Kidney epithelial cell (primary cell): ENCODE measurements around the gene SELPLG. TPM values are rescaled to one million over a fixed set of nuclear protein-coding genes. Genes with fewer than 3 reads are reported as not detected.
"Not testable (repeated sequence)": the region's sequence is repeated elsewhere in the genome, so short reads cannot be mapped to it uniquely, and the experiment has no call there.

Source experiments
- DNase-seq: peaks from one replicate; pipeline ENCODE4 v3.0.0-alpha.2; 2010; ENCODE audit warnings: low read depth
- H3K27me3 ChIP-seq: 2 replicates; pipeline ENCODE4 v1.6.0; 2011; ENCODE audit warnings: low read length; ENCODE audit not compliant: control insufficient read depth, insufficient read depth
- H3K36me3 ChIP-seq: 2 replicates; pipeline ENCODE4 v1.5.1; 2011; ENCODE audit warnings: low read length; ENCODE audit not compliant: control insufficient read depth, insufficient read depth
- H3K4me3 ChIP-seq: 2 replicates; pipeline ENCODE4 v1.5.1; 2011; ENCODE audit warnings: low read depth, mild to moderate bottlenecking, control low read depth, low read length
- total RNA-seq: library from RNA; depleted of rRNA; stranded (reverse); fragments of >200 nt; gene quantifications from 2 replicates; pipeline ENCODE4 v1.2.3, GENCODE V29; 2015
- TF ChIP-seq, protein P1 (sequence below): IDR thresholded peaks from 2 replicates; pipeline ENCODE4 v1.5.1; 2011; ENCODE audit warnings: mild to moderate bottlenecking, moderate library complexity, low read length, control low read depth, inconsistent platforms; ENCODE audit not compliant: insufficient read depth, poor library complexity, severe bottlenecking

The SELPLG gene
- total RNA-seq, 1 donor from 2014 or later, result 0.42 TPM

DNA sequence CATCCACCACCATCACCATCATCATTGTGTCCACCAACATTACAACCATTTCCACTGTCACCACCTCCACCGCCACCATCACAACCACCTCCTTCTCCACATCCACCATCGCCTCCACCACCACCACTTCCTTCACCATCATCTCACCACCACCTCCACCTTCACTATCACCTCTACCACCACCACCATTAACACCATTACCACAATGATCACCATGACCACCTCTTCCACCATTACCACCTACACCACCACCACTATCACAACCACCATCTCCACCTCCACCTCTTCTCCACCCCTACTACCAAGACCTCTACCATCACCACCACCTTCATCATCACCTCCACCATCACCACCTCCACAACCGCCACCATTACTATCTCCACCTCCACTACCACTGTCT is 54.9 kb downstream of the SELPLG start:
- H3K27me3 ChIP-seq, result peaks cover 4% of the 10 kb centered on the region
- DNase-seq, result no peak
- no peaks in the 10 kb centered on the region for H3K36me3 ChIP-seq
- TF ChIP-seq, protein P1, sequence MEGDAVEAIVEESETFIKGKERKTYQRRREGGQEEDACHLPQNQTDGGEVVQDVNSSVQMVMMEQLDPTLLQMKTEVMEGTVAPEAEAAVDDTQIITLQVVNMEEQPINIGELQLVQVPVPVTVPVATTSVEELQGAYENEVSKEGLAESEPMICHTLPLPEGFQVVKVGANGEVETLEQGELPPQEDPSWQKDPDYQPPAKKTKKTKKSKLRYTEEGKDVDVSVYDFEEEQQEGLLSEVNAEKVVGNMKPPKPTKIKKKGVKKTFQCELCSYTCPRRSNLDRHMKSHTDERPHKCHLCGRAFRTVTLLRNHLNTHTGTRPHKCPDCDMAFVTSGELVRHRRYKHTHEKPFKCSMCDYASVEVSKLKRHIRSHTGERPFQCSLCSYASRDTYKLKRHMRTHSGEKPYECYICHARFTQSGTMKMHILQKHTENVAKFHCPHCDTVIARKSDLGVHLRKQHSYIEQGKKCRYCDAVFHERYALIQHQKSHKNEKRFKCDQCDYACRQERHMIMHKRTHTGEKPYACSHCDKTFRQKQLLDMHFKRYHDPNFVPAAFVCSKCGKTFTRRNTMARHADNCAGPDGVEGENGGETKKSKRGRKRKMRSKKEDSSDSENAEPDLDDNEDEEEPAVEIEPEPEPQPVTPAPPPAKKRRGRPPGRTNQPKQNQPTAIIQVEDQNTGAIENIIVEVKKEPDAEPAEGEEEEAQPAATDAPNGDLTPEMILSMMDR, result no peak
- no peak overlapping the region for H3K4me3 ChIP-seq

- H3K27me3 ChIP-seq, result peaks cover 4% of the 10 kb centered on the region
- TF ChIP-seq, protein P1, result no peak
- no peaks in the 10 kb centered on the region for H3K36me3 ChIP-seq
These were observed 55.4 kb downstream of the SELPLG start for GRCh38 chr12:108578264-108578663.

GRCh38 chr12:108577458-108577857 is 56.2 kb downstream of the SELPLG start:
- no peaks in the 10 kb centered on the region for H3K36me3 ChIP-seq
- TF ChIP-seq, protein P1, result no peak

More at GRCh38 chr12:108578264-108578663, 55.4 kb downstream of the SELPLG start:
- no peak overlapping the region for H3K4me3 ChIP-seq
- no peak for DNase-seq

GRCh38 chr12:108576660-108577234 is 56.9 kb downstream of the SELPLG start:
- Histone ChIP-seq H3K27me3 (no peaks in the 10 kb centered on the region), H3K4me3 (no peak overlapping the region), H3K36me3 (no peaks in the 10 kb centered on the region)
- no peak for DNase-seq
- TF ChIP-seq, protein P1, result no peak

More at GRCh38 chr12:108577458-108577857, 56.2 kb downstream of the SELPLG start:
- Histone ChIP-seq H3K27me3 (no peaks in the 10 kb centered on the region), H3K4me3 (no peak overlapping the region)
- DNase-seq, result no peak

DNA sequence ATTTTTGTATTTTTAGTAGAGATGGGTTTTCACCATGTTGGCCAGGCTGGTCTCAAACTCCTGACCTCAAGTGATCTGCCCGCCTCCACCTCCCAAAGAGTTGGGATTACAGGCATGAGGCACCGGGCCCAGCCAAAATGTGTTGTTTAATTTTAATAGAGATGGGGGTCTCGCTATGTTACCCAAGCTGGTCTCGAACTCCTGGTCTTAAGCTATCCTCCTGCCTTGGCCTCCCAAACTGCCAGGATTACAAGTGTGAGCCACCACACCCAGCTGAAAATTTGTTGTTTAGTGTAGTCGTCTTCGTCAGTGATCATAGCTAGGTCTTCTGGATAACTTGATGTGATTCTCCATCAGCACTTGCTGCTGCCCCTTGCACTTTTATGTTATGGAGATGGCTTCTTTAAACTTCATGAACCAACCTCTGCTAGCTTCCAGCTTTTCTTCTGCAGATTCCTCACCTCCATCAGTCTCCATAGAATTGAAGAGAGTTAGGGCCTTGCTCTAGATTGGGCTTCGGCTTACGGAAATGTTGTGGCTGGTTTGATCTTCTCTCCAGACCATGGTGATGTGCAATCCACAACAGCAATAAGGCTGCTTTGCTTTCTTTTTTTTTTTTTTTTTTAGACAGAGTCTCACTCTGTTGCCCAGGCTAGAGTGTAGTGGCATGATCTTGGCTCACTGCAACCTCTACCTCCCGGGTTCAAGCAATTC is 58.3 kb downstream of the SELPLG start:
- Histone ChIP-seq H3K27me3 (no peaks in the 10 kb centered on the region), H3K36me3 (no peaks in the 10 kb centered on the region), H3K4me3 (no peak overlapping the region)
- no peak for DNase-seq
- TF ChIP-seq, protein P1, result no peak

GRCh38 chr12:108574276-108574675 is 59.4 kb downstream of the SELPLG start:
- not testable (repeated sequence) for H3K27me3 ChIP-seq, H3K36me3 ChIP-seq

More at GRCh38 chr12:108574276-108574675, 59.4 kb downstream of the SELPLG start:
- not testable (repeated sequence) for DNase-seq, H3K4me3 ChIP-seq
